GM10266 (cell line): Measurements from ENCODE around the gene NKTR.

ENCODE experiments used
- DNase-seq: peaks from one replicate; pipeline ENCODE4 v3.0.0; 2012; ENCODE audit errors: extremely low spot score
- TF ChIP-seq, protein P1 (sequence below): IDR thresholded peaks from 2 replicates; pipeline ENCODE4 v1.5.1; 2012; ENCODE audit warnings: mild to moderate bottlenecking, low read depth; ENCODE audit not compliant: control insufficient read depth, insufficient read depth; ENCODE audit errors: missing control alignments

Gene NKTR

DNA sequence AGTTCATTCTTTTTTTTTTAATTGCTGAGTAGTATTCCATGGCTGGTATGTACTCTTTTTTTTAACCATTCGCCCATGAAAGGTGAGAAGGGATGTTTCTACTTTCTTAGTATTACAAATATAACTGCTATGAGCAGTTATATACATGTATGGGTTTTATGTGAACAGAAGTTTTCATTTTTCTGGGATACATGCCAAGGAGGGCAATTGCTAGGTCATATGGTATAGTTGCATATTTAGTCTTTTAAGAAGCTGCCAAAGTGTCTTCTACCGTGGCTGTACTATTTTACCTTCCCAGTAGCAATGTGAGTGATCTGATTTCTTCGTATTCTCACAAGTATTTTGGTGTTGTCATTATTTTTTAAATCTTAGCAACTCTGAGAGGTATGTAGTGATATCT is 73.7 kb downstream of the NKTR start:
- TF ChIP-seq, protein P1, sequence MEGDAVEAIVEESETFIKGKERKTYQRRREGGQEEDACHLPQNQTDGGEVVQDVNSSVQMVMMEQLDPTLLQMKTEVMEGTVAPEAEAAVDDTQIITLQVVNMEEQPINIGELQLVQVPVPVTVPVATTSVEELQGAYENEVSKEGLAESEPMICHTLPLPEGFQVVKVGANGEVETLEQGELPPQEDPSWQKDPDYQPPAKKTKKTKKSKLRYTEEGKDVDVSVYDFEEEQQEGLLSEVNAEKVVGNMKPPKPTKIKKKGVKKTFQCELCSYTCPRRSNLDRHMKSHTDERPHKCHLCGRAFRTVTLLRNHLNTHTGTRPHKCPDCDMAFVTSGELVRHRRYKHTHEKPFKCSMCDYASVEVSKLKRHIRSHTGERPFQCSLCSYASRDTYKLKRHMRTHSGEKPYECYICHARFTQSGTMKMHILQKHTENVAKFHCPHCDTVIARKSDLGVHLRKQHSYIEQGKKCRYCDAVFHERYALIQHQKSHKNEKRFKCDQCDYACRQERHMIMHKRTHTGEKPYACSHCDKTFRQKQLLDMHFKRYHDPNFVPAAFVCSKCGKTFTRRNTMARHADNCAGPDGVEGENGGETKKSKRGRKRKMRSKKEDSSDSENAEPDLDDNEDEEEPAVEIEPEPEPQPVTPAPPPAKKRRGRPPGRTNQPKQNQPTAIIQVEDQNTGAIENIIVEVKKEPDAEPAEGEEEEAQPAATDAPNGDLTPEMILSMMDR, result no peak
- DNase-seq, result no peak

DNA sequence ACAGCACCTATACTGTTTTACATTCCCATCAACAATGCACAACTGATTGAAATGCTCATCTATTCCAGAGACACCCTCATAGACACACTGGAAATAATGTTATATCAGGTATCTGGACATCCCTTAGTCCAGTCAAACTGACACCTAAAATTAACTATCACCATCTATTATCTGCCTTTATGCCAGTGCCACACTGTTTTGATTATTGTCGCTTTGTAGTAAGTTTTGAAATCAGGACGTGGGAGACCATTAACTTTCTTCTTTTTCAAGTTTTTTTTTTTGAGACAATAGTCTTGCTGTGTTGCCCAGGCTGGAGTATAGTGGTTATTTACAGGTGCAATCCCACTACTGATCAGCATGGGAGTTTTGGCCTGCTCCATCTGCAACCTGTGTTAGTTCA is 75.4 kb downstream of the NKTR start:
- TF ChIP-seq, protein P1, result no peak
- no peak for DNase-seq

DNA sequence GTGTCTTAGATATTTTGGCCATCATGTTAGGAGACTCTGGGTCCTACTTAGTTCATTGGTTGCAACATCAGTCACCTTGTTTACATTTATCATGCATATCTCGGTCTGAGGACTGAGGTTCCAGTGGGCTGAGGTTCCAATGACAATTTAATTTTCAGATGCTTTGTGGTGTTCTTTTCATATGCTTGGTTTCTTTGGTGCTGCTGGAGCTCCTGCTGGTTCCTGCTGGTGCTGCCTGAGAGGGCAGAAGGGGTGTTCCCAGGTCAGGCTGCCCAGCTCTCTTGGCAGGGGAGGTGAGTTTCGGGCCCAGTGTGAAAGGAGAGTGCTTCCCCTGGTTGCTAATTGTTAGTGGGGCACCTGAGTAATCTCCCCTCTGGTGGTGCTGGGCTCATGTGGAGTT is 78.0 kb downstream of the NKTR start:
- no peak for DNase-seq
- TF ChIP-seq, protein P1, result no peak

DNA sequence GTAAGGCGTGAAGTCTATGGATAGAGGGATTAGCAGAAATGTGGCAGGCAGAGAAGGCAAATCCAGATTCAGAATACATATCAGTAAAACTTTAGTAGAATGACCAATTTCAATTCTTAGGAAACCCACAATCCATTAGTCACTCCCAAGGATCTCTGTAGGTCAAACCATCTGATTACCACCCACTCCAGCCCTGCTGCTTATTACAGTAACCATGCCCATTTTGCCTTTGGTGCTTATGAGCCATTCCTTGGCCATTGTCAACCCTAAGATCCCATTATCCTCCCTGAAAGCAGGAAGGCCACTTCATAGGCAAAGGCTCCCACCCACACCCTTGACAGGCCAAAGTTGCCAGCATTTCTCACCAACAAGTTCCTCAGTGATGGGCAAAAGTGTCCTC is 79.8 kb downstream of the NKTR start:
- DNase-seq, result no peak
- TF ChIP-seq, protein P1, result no peak

DNA sequence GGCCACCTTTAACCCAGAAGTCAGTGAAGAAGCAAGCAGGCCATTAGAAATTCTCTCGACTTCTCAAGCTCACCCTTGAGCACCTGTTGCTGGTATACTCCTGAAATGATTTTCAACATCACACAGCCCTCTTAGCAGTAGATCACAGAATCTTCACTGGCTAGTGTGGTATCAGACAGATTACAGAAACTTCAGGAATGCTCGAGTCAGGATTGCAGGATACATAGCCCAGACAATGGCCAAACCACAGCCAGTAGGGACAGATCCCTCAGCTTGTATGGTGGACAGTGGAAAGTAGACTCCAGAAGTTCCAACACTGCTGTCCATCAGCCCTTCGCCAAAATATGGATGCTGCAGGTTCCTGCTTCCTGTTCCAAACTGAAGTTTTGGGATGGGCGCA is 80.3 kb downstream of the NKTR start:
- TF ChIP-seq, protein P1, result no peak
- no peak for DNase-seq

DNA sequence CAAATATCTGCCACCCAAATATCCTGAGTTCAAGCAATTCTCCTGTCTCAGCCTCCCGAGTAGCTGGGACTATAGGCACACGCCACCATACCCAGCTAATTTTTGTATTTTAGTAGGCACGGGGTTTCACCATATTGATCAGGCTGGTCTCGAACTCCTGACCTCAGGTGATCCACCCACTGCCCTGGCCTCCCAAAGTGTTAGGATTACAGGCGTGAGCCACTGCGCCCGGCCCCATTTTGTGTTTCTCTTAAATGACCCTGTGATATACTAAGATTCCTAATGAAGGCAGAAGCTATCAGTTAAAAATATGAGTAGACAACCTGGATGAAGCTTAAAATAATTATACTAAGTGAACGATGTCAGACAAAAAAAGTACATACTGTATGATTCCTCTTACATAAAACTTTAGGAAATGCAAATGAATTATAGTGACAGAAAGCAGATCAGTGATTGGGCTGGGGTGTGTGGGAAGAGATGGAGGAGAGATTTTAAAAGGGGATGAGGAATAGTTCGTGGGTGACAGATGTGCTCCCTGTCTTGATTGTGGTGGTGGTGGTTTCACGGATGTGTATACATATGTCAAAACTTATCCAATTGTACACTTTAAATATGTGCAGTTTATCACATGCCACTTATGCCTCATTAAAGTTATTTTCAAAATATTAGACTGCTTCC is 81.0 kb downstream of the NKTR start:
- TF ChIP-seq, protein P1, result no peak

DNA sequence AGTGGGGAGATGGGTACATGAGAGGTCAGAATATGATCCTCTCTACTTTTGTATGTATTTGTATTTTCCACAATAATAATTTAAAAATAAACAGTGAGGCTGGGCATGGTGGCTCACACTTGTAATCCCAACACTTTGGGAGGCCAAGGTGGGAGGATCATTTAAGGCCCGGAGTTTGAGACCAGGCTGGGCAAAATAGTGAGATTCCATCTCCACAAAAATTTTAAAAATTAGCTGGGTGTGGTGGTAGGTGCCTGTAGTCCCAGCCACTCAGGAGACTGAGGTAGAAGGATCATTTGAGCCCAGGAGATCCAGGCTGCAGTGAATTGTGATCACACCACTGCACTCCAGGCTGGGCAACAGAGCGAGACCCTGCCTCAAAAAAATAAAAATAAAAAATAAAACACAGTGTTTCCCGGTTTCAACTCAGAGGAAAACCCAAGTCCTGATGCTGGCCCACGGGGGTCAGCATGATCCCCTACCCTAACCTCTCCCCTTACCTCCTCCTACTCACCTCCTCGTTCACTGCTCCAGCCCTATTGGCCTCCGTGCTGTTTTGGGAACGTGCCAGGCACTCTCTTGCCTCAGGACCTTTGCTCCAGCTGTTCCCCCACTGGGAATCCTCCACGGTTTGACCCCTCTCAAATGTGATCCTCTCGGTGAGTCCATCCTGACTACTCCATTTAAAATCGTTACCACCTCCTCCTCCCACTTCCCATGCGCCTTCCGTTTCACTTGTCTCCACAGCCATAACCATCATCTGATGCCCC is 82.0 kb downstream of the NKTR start:
- no peak for DNase-seq
- TF ChIP-seq, protein P1, result no peak

More for the DNA sequence above, 81.0 kb downstream of the NKTR start:
- DNase-seq, result no peak
